Fibroblast of villous mesenchyme (primary cell): ENCODE results near the gene ATP6V1G1. TPM values are rescaled to one million over a fixed set of nuclear protein-coding genes. Genes with fewer than 3 reads are reported as not detected.

Experiments
- DNase-seq: peaks from one replicate; pipeline ENCODE4 v3.0.0-alpha.2; 2010; ENCODE audit warnings: low read depth
- H3K4me3 ChIP-seq: 2 replicates; pipeline ENCODE4 v1.5.1; 2011; ENCODE audit warnings: low read depth, mild to moderate bottlenecking, low read length
- CTCF ChIP-seq: IDR thresholded peaks from 2 replicates; pipeline ENCODE4 v1.5.1; 2012; ENCODE audit warnings: low read depth, mild to moderate bottlenecking, low read length; ENCODE audit not compliant: insufficient read depth
- total RNA-seq: library from RNA; depleted of rRNA; stranded (reverse); fragments of >200 nt; gene quantifications from 2 replicates; pipeline ENCODE4 v1.2.3, GENCODE V29; 2012

The ATP6V1G1 gene
- total RNA-seq, 1 donor = 123 TPM

- TF ChIP-seq CTCF = no peak
- no peak for DNase-seq
- no peak overlapping the region for H3K4me3 ChIP-seq
These were observed 37.8 kb upstream of the ATP6V1G1 start for GRCh38 chr9:114549697-114550330.

GRCh38 chr9:114551750-114552685 lies 35.6 kb upstream of the ATP6V1G1 start:
- no peak overlapping the region for H3K4me3 ChIP-seq
- TF ChIP-seq CTCF = no peak
- peak; percentile 93 for DNase-seq

GRCh38 chr9:114552706-114553105 lies 34.9 kb upstream of the ATP6V1G1 start:
- TF ChIP-seq CTCF = no peak
- DNase-seq = no peak
- H3K4me3 ChIP-seq = no peak overlapping the region

- no peak for TF ChIP-seq CTCF
- DNase-seq = no peak
- H3K4me3 ChIP-seq = no peak overlapping the region
These were observed 34.4 kb upstream of the ATP6V1G1 start for GRCh38 chr9:114553202-114553601.

- H3K4me3 ChIP-seq = no peak overlapping the region
- no peak for DNase-seq
- no peak for TF ChIP-seq CTCF
These were observed 31.9 kb upstream of the ATP6V1G1 start for GRCh38 chr9:114555696-114556095.

- TF ChIP-seq CTCF = no peak
- DNase-seq = peak; percentile 40
These were observed 29.4 kb upstream of the ATP6V1G1 start for GRCh38 chr9:114558027-114558675.

More at GRCh38 chr9:114558027-114558675, 29.4 kb upstream of the ATP6V1G1 start:
- H3K4me3 ChIP-seq = no peak overlapping the region
